HUES6 (cell line): Measurements from ENCODE around the gene CDC42EP4.

Experiments
- H3K27ac ChIP-seq: 2 replicates; pipeline ENCODE4 v1.7.0; 2013; ENCODE audit warnings: low read depth, mild to moderate bottlenecking, low read length, inconsistent platforms
- H3K27me3 ChIP-seq: 2 replicates; pipeline ENCODE4 v1.6.1; 2013; ENCODE audit warnings: low read length; ENCODE audit not compliant: control insufficient read depth, insufficient read depth
- H3K36me3 ChIP-seq: 2 replicates; pipeline ENCODE4 v1.6.1; 2013; ENCODE audit warnings: low read length; ENCODE audit not compliant: control insufficient read depth, insufficient read depth
- H3K4me1 ChIP-seq: 2 replicates; pipeline ENCODE4 v1.6.1; 2013; ENCODE audit warnings: low read length; ENCODE audit not compliant: control insufficient read depth, insufficient read depth
- H3K4me3 ChIP-seq: 2 replicates; pipeline ENCODE4 v1.5.1; 2013; ENCODE audit warnings: low read depth, low read length
- H3K9ac ChIP-seq: one replicate; pipeline ENCODE4 v1.6.1; 2013; ENCODE audit warnings: mild to moderate bottlenecking, low read length
- H3K9me3 ChIP-seq: 2 replicates; pipeline ENCODE4 v1.6.1; 2013; ENCODE audit warnings: low read depth, low read length; ENCODE audit not compliant: control insufficient read depth, insufficient read depth

Gene CDC42EP4

GRCh38 chr17:73293480-73293911 is 18.3 kb downstream of the CDC42EP4 start:
- no peak overlapping the region for H3K4me3 ChIP-seq
- H3K27ac ChIP-seq: no peak overlapping the region
- no peak overlapping the region for H3K9ac ChIP-seq
- H3K9me3 ChIP-seq: no peaks in the 10 kb centered on the region
- H3K27me3 ChIP-seq: no peaks in the 10 kb centered on the region
- H3K36me3 ChIP-seq: no peaks in the 10 kb centered on the region
- peaks cover 25% of the 10 kb centered on the region for H3K4me1 ChIP-seq

- no peaks in the 10 kb centered on the region for H3K27me3 ChIP-seq
- H3K36me3 ChIP-seq: no peaks in the 10 kb centered on the region
- H3K27ac ChIP-seq: no peak overlapping the region
- H3K9me3 ChIP-seq: no peaks in the 10 kb centered on the region
- H3K4me3 ChIP-seq: no peak overlapping the region
- H3K4me1 ChIP-seq: peaks cover 23% of the 10 kb centered on the region
- no peak overlapping the region for H3K9ac ChIP-seq
These were observed 18.8 kb downstream of the CDC42EP4 start for GRCh38 chr17:73293031-73293430.

- Histone ChIP-seq H3K4me1 (peaks cover 23% of the 10 kb centered on the region), H3K27me3 (no peaks in the 10 kb centered on the region), H3K36me3 (no peaks in the 10 kb centered on the region), H3K4me3 (no peak overlapping the region), H3K9ac (peak overlapping the region; percentile 31), H3K27ac (no peak overlapping the region), H3K9me3 (no peaks in the 10 kb centered on the region)
These were observed 19.7 kb downstream of the CDC42EP4 start for GRCh38 chr17:73292031-73292531.

GRCh38 chr17:73291260-73291801 is 20.5 kb downstream of the CDC42EP4 start:
- Histone ChIP-seq H3K4me3 (no peak overlapping the region), H3K36me3 (no peaks in the 10 kb centered on the region), H3K4me1 (peaks cover 27% of the 10 kb centered on the region), H3K27ac (no peak overlapping the region), H3K27me3 (no peaks in the 10 kb centered on the region), H3K9me3 (no peaks in the 10 kb centered on the region), H3K9ac (peak overlapping the region; percentile 31)

GRCh38 chr17:73290399-73291259 is 21.2 kb downstream of the CDC42EP4 start:
- H3K9ac ChIP-seq: no peak overlapping the region
- peaks cover 27% of the 10 kb centered on the region for H3K4me1 ChIP-seq
- no peaks in the 10 kb centered on the region for H3K27me3 ChIP-seq
- H3K27ac ChIP-seq: no peak overlapping the region
- peaks cover 5% of the 10 kb centered on the region for H3K36me3 ChIP-seq
- no peaks in the 10 kb centered on the region for H3K9me3 ChIP-seq
- H3K4me3 ChIP-seq: no peak overlapping the region

DNA sequence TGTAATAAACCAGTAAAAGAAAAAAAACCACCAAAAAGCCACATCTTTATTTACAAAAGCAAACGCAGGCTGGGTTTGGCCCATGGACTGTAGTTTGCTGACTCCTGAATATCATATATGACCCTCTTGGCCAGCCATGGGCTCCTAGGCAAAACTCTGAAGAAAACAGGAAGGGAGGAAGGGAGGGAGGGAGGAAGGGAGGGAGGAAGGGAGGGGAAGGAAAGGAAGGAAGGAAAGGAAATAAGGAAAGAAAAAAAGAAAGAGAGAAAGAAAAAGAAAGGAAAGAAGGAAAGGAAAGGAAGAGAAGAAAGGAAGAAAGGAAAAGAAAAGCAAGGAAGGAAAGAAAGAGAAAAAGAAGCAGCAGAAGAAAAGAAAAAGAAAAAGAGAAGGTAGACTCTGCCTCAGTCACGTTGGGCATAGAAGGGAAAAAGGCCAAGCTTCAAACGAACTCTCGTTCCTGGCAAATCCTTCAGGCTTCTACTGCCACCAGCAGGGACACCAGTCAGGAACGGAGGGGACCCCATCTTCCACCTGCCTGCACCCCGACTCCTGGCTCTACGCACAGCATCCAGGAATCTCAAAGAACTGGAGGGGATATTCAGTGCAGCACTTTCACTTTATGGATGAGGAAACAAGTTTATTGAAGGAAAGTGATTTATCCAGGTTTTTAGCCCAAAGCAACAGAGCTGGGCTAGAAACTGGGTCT is 22.1 kb downstream of the CDC42EP4 start:
- Histone ChIP-seq H3K4me3 (no peak overlapping the region), H3K36me3 (peaks cover 13% of the 10 kb centered on the region), H3K9ac (no peak overlapping the region), H3K9me3 (no peaks in the 10 kb centered on the region), H3K27me3 (no peaks in the 10 kb centered on the region), H3K4me1 (peaks cover 31% of the 10 kb centered on the region), H3K27ac (no peak overlapping the region)

- Histone ChIP-seq H3K9ac (no peak overlapping the region), H3K36me3 (peaks cover 13% of the 10 kb centered on the region), H3K4me3 (no peak overlapping the region), H3K27me3 (no peaks in the 10 kb centered on the region), H3K27ac (no peak overlapping the region), H3K9me3 (no peaks in the 10 kb centered on the region), H3K4me1 (peaks cover 41% of the 10 kb centered on the region)
These were observed 23.1 kb downstream of the CDC42EP4 start for GRCh38 chr17:73288534-73289302.

- peaks cover 38% of the 10 kb centered on the region for H3K4me1 ChIP-seq
- H3K9me3 ChIP-seq: no peaks in the 10 kb centered on the region
- no peaks in the 10 kb centered on the region for H3K27me3 ChIP-seq
- H3K27ac ChIP-seq: no peak overlapping the region
- H3K9ac ChIP-seq: no peak overlapping the region
- no peak overlapping the region for H3K4me3 ChIP-seq
- H3K36me3 ChIP-seq: peaks cover 13% of the 10 kb centered on the region
These were observed 24.9 kb downstream of the CDC42EP4 start for GRCh38 chr17:73286863-73287296.

- H3K4me1 ChIP-seq: peaks cover 31% of the 10 kb centered on the region
- H3K9me3 ChIP-seq: no peaks in the 10 kb centered on the region
- H3K27ac ChIP-seq: no peak overlapping the region
- H3K9ac ChIP-seq: no peak overlapping the region
- H3K27me3 ChIP-seq: no peaks in the 10 kb centered on the region
- H3K4me3 ChIP-seq: no peak overlapping the region
- H3K36me3 ChIP-seq: peaks cover 13% of the 10 kb centered on the region
These were observed 25.6 kb downstream of the CDC42EP4 start for GRCh38 chr17:73285916-73286862.

DNA sequence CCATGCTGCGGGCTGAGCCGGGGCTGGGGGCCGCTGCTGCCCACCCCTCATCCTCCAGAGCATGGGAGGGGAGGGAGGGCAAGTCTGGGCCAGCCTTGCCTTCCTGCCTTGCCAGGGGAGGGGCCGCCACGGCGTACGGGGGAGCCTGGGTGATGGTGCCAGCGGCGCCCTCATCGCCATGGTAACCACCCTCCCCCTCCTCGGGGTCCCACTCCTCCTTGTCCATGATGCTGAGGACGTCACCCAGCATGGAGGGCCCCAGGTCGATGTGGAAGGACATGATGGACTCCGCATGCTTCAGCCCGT is 26.2 kb downstream of the CDC42EP4 start:
- Histone ChIP-seq H3K27me3 (no peaks in the 10 kb centered on the region), H3K4me3 (no peak overlapping the region), H3K27ac (no peak overlapping the region), H3K9ac (no peak overlapping the region), H3K4me1 (peaks cover 28% of the 10 kb centered on the region), H3K36me3 (peaks cover 13% of the 10 kb centered on the region), H3K9me3 (no peaks in the 10 kb centered on the region)
